Colonic mucosa (tissue), 4 donors: ENCODE measurements around the gene TTC17. TPM values are rescaled to one million over a fixed set of nuclear protein-coding genes. Genes with fewer than 3 reads are reported as not detected.

Experiments
- DNase-seq: peaks from one replicate; pipeline ENCODE4 v3.0.0-alpha.2; 2020
- H3K27ac ChIP-seq: fragments of 200-600 bp; one replicate; pipeline ENCODE4 v1.8.0; 2021
- H3K27me3 ChIP-seq: fragments of 200-600 bp; one replicate; pipeline ENCODE4 v1.8.0; 2021
- H3K36me3 ChIP-seq: fragments of 200-600 bp; one replicate; pipeline ENCODE4 v1.8.0; 2021
- H3K4me1 ChIP-seq: fragments of 200-600 bp; one replicate; pipeline ENCODE4 v1.8.0; 2021; ENCODE audit warnings: mild to moderate bottlenecking
- H3K4me3 ChIP-seq: fragments of 200-600 bp; one replicate; pipeline ENCODE4 v1.8.0; 2021
- H3K9ac ChIP-seq, 2 donors: one replicate each; pipeline ENCODE4 v1.7.0; 2013; ENCODE audit warnings: control low read depth in 2 of 2, low read depth in 2 of 2, low read length in 2 of 2
- H3K9me3 ChIP-seq: fragments of 200-600 bp; one replicate; pipeline ENCODE4 v1.8.0; 2021
- CTCF ChIP-seq: fragments of 200-600 bp; IDR thresholded peaks from one replicate; pipeline ENCODE4 v1.8.0; 2022; ENCODE audit warnings: antibody characterized with exemption, mild to moderate bottlenecking
- intact Hi-C: fragments of 100-400 bp; cut with DNase I; formaldehyde crosslinking; loops from one replicate; pipeline ENCODE4 v1.14.1; 2022
- total RNA-seq, 2 donors: library from RNA; stranded (reverse); fragmentation: NEBNext Ultra II Directional in 1 of 2; extraction: Animal tissue kit (Norgen Biotek cat#: 25700) in 1 of 2; gene quantifications; one replicate each; pipeline ENCODE4 v1.2.1, GENCODE V29; 2021
- donor health status: healthy.
- donor health status: DM: no; HTN: no; CAD: no.
- donor health status: DM: no; HTN: no; CAD: no.

Gene TTC17
- total RNA-seq, 2 donors from 2014 or later: 48.6 to 56.5 TPM

- no peak overlapping the region for H3K4me3 ChIP-seq
- no peak for DNase-seq
- H3K9ac ChIP-seq: no peak overlapping the region
- no peaks in the 10 kb centered on the region for H3K27me3 ChIP-seq
- H3K4me1 ChIP-seq: no peaks in the 10 kb centered on the region
- intact Hi-C loops: loop anchor here (10.0 kb wide), 1 partner anchor 58 kb away; no protein-coding TSS in a partner anchor
- H3K36me3 ChIP-seq: peaks cover 8% of the 10 kb centered on the region
- no peak for TF ChIP-seq CTCF
- no peak overlapping the region for H3K27ac ChIP-seq
- no peaks in the 10 kb centered on the region for H3K9me3 ChIP-seq
These were observed 34.0 kb downstream of the TTC17 start for GRCh38 chr11:43392713-43393112.

GRCh38 chr11:43393765-43394355 is 35.1 kb downstream of the TTC17 start:
- H3K36me3 ChIP-seq: peaks cover 8% of the 10 kb centered on the region
- intact Hi-C loops: loop anchor here (10.0 kb wide), 1 partner anchor 59 kb away; no protein-coding TSS in a partner anchor
- TF ChIP-seq CTCF: no peak
- no peak overlapping the region for H3K9ac ChIP-seq
- H3K27me3 ChIP-seq: no peaks in the 10 kb centered on the region
- no peak overlapping the region for H3K27ac ChIP-seq
- no peaks in the 10 kb centered on the region for H3K9me3 ChIP-seq
- H3K4me1 ChIP-seq: no peaks in the 10 kb centered on the region
- H3K4me3 ChIP-seq: no peak overlapping the region
- DNase-seq: peak; percentile 29

GRCh38 chr11:43396617-43397016 is 37.9 kb downstream of the TTC17 start:
- no peak overlapping the region for H3K9ac ChIP-seq
- H3K9me3 ChIP-seq: no peaks in the 10 kb centered on the region
- no peak overlapping the region for H3K27ac ChIP-seq
- no peak for TF ChIP-seq CTCF
- no peak for DNase-seq
- no peak overlapping the region for H3K4me3 ChIP-seq
- intact Hi-C loops: loop anchor here (10.0 kb wide), 1 partner anchor 62 kb away; no protein-coding TSS in a partner anchor
- H3K36me3 ChIP-seq: peaks cover 4% of the 10 kb centered on the region
- H3K27me3 ChIP-seq: no peaks in the 10 kb centered on the region
- H3K4me1 ChIP-seq: no peaks in the 10 kb centered on the region

DNA sequence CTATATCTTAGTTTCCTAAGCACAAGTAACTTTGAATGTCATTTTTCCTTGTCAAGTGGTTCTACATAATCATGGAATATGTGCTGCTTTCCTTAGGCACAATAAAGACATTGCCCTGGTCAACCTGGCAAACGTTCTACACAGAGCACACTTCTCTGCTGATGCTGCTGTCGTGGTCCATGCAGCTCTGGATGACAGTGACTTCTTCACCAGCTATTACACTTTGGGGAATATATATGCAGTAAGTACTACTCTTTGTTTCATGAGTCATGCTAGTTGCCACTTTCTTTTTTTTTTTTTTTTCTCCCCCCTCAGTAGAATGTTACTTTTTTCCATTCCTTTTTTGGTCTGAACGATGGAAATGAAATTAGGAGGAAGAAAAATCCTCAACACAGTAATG is 38.5 kb downstream of the TTC17 start:
- Histone ChIP-seq H3K36me3 (peaks cover 4% of the 10 kb centered on the region), H3K27me3 (no peaks in the 10 kb centered on the region), H3K27ac (no peak overlapping the region), H3K4me1 (no peaks in the 10 kb centered on the region), H3K4me3 (no peak overlapping the region), H3K9ac (no peak overlapping the region), H3K9me3 (no peaks in the 10 kb centered on the region)
- DNase-seq: no peak
- TF ChIP-seq CTCF: no peak
- intact Hi-C loops: loop anchor here (10.0 kb wide), 1 partner anchor 62 kb away; no protein-coding TSS in a partner anchor

- intact Hi-C loops: loop anchor here (10.0 kb wide), 1 partner anchor 65 kb away; no protein-coding TSS in a partner anchor
- Histone ChIP-seq H3K4me1 (no peaks in the 10 kb centered on the region), H3K9me3 (no peaks in the 10 kb centered on the region), H3K4me3 (no peak overlapping the region), H3K27me3 (no peaks in the 10 kb centered on the region), H3K36me3 (peaks cover 4% of the 10 kb centered on the region), H3K27ac (no peak overlapping the region), H3K9ac (no peak overlapping the region)
- no peak for DNase-seq
- no peak for TF ChIP-seq CTCF
These were observed 41.4 kb downstream of the TTC17 start for GRCh38 chr11:43399983-43400630.
